CD14-positive monocyte (primary cell): ENCODE results near the gene ZNF536. TPM values are rescaled to one million over a fixed set of nuclear protein-coding genes. Genes with fewer than 3 reads are reported as not detected.

ENCODE experiments used
- DNase-seq, 3 donors: peaks; one replicate each; pipeline ENCODE4 v3.0.0-alpha.2; 2011 to 2022
- H2AFZ ChIP-seq: 2 replicates; pipeline ENCODE4 v1.6.0; 2012; ENCODE audit warnings: mild to moderate bottlenecking, low read depth, low read length, inconsistent platforms; ENCODE audit not compliant: insufficient read depth, poor library complexity, severe bottlenecking
- H3K27ac ChIP-seq, 2 donors: 1 replicate in 1 of 2; 2 replicates in 1 of 2; pipeline ENCODE4 v1.5.1; 2012 to 2013; ENCODE audit warnings: low read length in 2 of 2, control low read depth in 1 of 2, inconsistent platforms in 1 of 2, low read depth in 1 of 2, mild to moderate bottlenecking in 1 of 2
- H3K27me3 ChIP-seq, 2 donors: one replicate each; pipeline versions ENCODE4 v1.6.0 to v1.6.1; 2011 to 2013; ENCODE audit warnings: low read length in 2 of 2; ENCODE audit not compliant: control insufficient read depth in 2 of 2, insufficient read depth in 2 of 2
- H3K36me3 ChIP-seq, 2 donors: replicated peaks in 1 of 2; 1 replicate in 1 of 2; 2 replicates in 1 of 2; pipeline versions ENCODE4 v1.5.1 to v1.6.1; 2012 to 2013; ENCODE audit warnings: low read length in 2 of 2, control low read depth in 1 of 2, inconsistent platforms in 1 of 2, mild to moderate bottlenecking in 1 of 2; ENCODE audit not compliant: insufficient read depth in 2 of 2, control insufficient read depth in 1 of 2
- H3K4me1 ChIP-seq, 2 donors: 1 replicate in 1 of 2; 2 replicates in 1 of 2; pipeline versions ENCODE4 v1.5.1 to v1.6.1; 2012 to 2013; ENCODE audit warnings: low read length in 2 of 2, control low read depth in 1 of 2, inconsistent platforms in 1 of 2, mild to moderate bottlenecking in 1 of 2, moderate library complexity in 1 of 2; ENCODE audit not compliant: insufficient read depth in 2 of 2, control insufficient read depth in 1 of 2
- H3K4me2 ChIP-seq: replicated peaks from 2 replicates; pipeline ENCODE3; 2012; ENCODE audit warnings: low read length, moderate library complexity, mild to moderate bottlenecking; ENCODE audit not compliant: poor library complexity, severe bottlenecking; ENCODE audit errors: extremely low read depth
- H3K4me3 ChIP-seq, 3 experiments: fragments of 200-600 bp in 1 of 3; sonication (generic) in 1 of 3; replicated peaks in 1 of 3; 1 replicate in 2 of 3; 2 replicates in 1 of 3; pipeline ENCODE4 v1.5.1; 2011 to 2013; ENCODE audit warnings: low read length in 3 of 3, mild to moderate bottlenecking in 3 of 3, control low read depth in 2 of 3, low read depth in 2 of 3, inconsistent platforms in 1 of 3, moderate library complexity in 1 of 3
- H3K79me2 ChIP-seq: 2 replicates; pipeline ENCODE4 v1.6.0; 2012; ENCODE audit warnings: mild to moderate bottlenecking, control low read depth, inconsistent platforms, low read length, moderate library complexity; ENCODE audit not compliant: insufficient read depth
- H3K9ac ChIP-seq: 2 replicates; pipeline ENCODE4 v1.6.0; 2017; ENCODE audit warnings: low read length, mild to moderate bottlenecking; ENCODE audit not compliant: insufficient read depth, poor library complexity, severe bottlenecking
- H3K9me3 ChIP-seq, 2 donors: replicated peaks in 1 of 2; 1 replicate in 1 of 2; 2 replicates in 1 of 2; pipeline versions ENCODE4 v1.5.1 to v1.6.1; 2012 to 2013; ENCODE audit warnings: low read length in 2 of 2, control low read depth in 1 of 2; ENCODE audit not compliant: control insufficient read depth in 1 of 2, insufficient read depth in 1 of 2
- H4K20me1 ChIP-seq: 2 replicates; pipeline ENCODE4 v1.6.0; 2012; ENCODE audit warnings: mild to moderate bottlenecking, low read length, control low read depth, moderate library complexity; ENCODE audit not compliant: insufficient read depth
- H3K27ac Mint-ChIP-seq, 7 donors: one replicate each; pipeline ENCODE4 v1.8.0; 2020; ENCODE audit warnings: mild to moderate bottlenecking in 7 of 7, mixed read lengths in 7 of 7, moderate library complexity in 6 of 7, inconsistent platforms in 2 of 7
- H3K27me3 Mint-ChIP-seq, 3 donors: one replicate each; pipeline ENCODE4 v1.8.0; 2021 to 2022; ENCODE audit warnings: low read depth in 3 of 3, mild to moderate bottlenecking in 3 of 3, mixed read lengths in 3 of 3, moderate library complexity in 3 of 3, inconsistent platforms in 1 of 3
- H3K36me3 Mint-ChIP-seq, 2 donors: one replicate each; pipeline ENCODE4 v1.8.0; 2020; ENCODE audit warnings: mixed read lengths in 2 of 2, inconsistent platforms in 1 of 2, mild to moderate bottlenecking in 1 of 2
- H3K4me1 Mint-ChIP-seq: one replicate; pipeline ENCODE4 v1.8.0; 2020; ENCODE audit warnings: mild to moderate bottlenecking, mixed read lengths
- H3K4me3 Mint-ChIP-seq, 2 donors: one replicate each; pipeline ENCODE4 v1.8.0; 2020; ENCODE audit warnings: mild to moderate bottlenecking in 2 of 2, mixed read lengths in 2 of 2, moderate library complexity in 1 of 2
- H3K9me3 Mint-ChIP-seq, 7 donors: one replicate each; pipeline ENCODE4 v1.8.0; 2020 to 2022; ENCODE audit warnings: mixed read lengths in 7 of 7, mild to moderate bottlenecking in 6 of 7, moderate library complexity in 6 of 7, inconsistent platforms in 2 of 7
- CTCF ChIP-seq: fragments of 200-600 bp; IDR thresholded peaks from one replicate; pipeline ENCODE4 v1.8.0; 2022; ENCODE audit warnings: antibody characterized with exemption, mild to moderate bottlenecking
- WGBS: methylation state at CpG from one replicate; pipeline ENCODE4 v1.1.5; 2013; ENCODE audit warnings: missing lambda C conversion rate; ENCODE audit not compliant: insufficient coverage; 5-methylcytosine and 5-hydroxymethylcytosine counted together
- intact Hi-C, 2 donors: fragments of 100-400 bp; cut with micrococcal nuclease; formaldehyde crosslinking; loops; one replicate each; pipeline versions ENCODE4 v1.15.0 to v1.15.1; 2023
- polyA plus RNA-seq, 3 donors: library from polyadenylated mRNA; depleted of rRNA in 1 of 3; unstranded in 2 of 3; stranded (reverse) in 1 of 3; fragments of 300-500 nt in 2 of 3; fragments of >200 nt in 1 of 3; fragmentation: Illumina TruSeq in 2 of 3; gene quantifications; 1 replicate in 2 of 3; 2 replicates in 1 of 3; pipeline ENCODE4 v1.2.3, GENCODE V29; 2012 to 2021

ZNF536 gene
- polyA plus RNA-seq, 3 donors = not detected

GRCh38 chr19:30480097-30480496 lies 107.9 kb downstream of the ZNF536 start:
- H3K27ac Mint-ChIP-seq = no peak overlapping the region
- Histone ChIP-seq H3K27ac (no peak overlapping the region), H3K9me3 (no peaks in the 10 kb centered on the region), H3K9ac (no peak overlapping the region), H3K4me1 (no peaks in the 10 kb centered on the region), H4K20me1 (no peaks in the 10 kb centered on the region), H2AFZ (no peak overlapping the region), H3K4me2 (no peak overlapping the region), H3K4me3 (no peak overlapping the region), H3K27me3 (no peaks in the 10 kb centered on the region), H3K36me3 (no peaks in the 10 kb centered on the region), H3K79me2 (no peaks in the 10 kb centered on the region)
- peaks cover 0 to 1% (median 0%) of the 10 kb centered on the region in 3 donors for H3K27me3 Mint-ChIP-seq
- intact Hi-C loops = no loop called here
- no peak for TF ChIP-seq CTCF
- no peaks in the 10 kb centered on the region for H3K4me1 Mint-ChIP-seq
- peaks cover 0 to 9% (median 3%) of the 10 kb centered on the region in 7 donors for H3K9me3 Mint-ChIP-seq
- WGBS = no CpG with 5 or more reads among the region's 6 CpGs
- H3K36me3 Mint-ChIP-seq = no peaks in the 10 kb centered on the region
- H3K4me3 Mint-ChIP-seq = no peak overlapping the region
- DNase-seq = no peak

- Histone ChIP-seq H3K4me1 (no peaks in the 10 kb centered on the region), H3K9me3 (no peaks in the 10 kb centered on the region), H2AFZ (no peak overlapping the region), H3K4me2 (no peak overlapping the region), H4K20me1 (no peaks in the 10 kb centered on the region), H3K9ac (no peak overlapping the region), H3K27me3 (no peaks in the 10 kb centered on the region), H3K27ac (no peak overlapping the region), H3K79me2 (no peaks in the 10 kb centered on the region), H3K4me3 (no peak overlapping the region), H3K36me3 (no peaks in the 10 kb centered on the region)
- H3K27me3 Mint-ChIP-seq = peaks cover 0 to 1% (median 0%) of the 10 kb centered on the region in 3 donors
- intact Hi-C loops = no loop called here
- 83% methylated on average over 2 of the region's 4 CpGs for WGBS
- H3K36me3 Mint-ChIP-seq = no peaks in the 10 kb centered on the region
- no peak overlapping the region for H3K4me3 Mint-ChIP-seq
- no peak for DNase-seq
- peaks cover 0 to 9% (median 3%) of the 10 kb centered on the region in 7 donors for H3K9me3 Mint-ChIP-seq
- no peak overlapping the region for H3K27ac Mint-ChIP-seq
- TF ChIP-seq CTCF = no peak
- H3K4me1 Mint-ChIP-seq = no peaks in the 10 kb centered on the region
Measured at GRCh38 chr19:30481063-30481462, 108.9 kb downstream of the ZNF536 start.
